Fibroblast of lung (primary cell): Measurements from ENCODE around the gene GJB3.

ENCODE experiments used
- EZH2 ChIP-seq: IDR thresholded peaks from 2 replicates; pipeline ENCODE4 v1.5.1; 2012; ENCODE audit warnings: low read length, control low read depth, mild to moderate bottlenecking; ENCODE audit errors: missing control alignments
- TF ChIP-seq, protein P1 (sequence below), 2 donors: IDR thresholded peaks in 1 of 2; conservative IDR thresholded peaks in 1 of 2; 1 replicate in 1 of 2; 2 replicates in 1 of 2; pipeline ENCODE4 v1.5.1; 2011 to 2012; ENCODE audit warnings: low read length in 2 of 2, control low read depth in 1 of 2, inconsistent platforms in 1 of 2, low read depth in 1 of 2, mild to moderate bottlenecking in 1 of 2

DNA sequence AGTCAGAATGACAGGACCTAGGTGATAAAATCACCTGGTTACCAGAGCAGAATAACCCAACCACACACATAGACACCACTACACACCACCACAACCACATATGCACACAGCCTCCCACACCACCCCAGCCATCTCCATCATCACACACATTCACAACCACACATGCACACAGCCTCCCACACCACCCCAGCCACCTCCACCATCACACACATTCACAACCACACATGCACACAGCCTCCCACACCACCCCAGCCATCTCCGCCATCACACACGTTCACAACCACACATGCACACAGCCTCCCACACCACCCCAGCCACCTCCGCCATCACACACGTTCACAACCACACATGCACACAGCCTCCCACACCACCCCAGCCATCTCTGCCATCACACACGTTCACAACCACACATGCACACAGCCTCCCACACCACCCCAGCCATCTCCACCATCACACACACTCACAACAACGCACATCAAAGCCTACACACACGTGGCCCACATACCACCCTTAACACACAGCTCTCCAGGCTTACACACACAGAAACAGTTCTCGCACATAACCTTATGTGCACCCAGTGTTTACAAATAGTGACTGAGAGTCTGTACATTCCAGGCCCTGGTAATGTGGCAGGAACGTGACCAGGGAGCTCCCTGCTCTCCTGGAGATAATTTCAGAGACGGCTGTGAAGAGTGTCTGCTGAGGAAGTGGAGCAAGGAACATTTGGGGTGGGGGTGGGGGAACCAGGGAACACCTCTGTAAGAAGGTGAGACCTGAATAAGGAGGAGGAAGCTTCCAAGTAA, 3.3 kb upstream of the GJB3 start:
- TF ChIP-seq, protein P1, sequence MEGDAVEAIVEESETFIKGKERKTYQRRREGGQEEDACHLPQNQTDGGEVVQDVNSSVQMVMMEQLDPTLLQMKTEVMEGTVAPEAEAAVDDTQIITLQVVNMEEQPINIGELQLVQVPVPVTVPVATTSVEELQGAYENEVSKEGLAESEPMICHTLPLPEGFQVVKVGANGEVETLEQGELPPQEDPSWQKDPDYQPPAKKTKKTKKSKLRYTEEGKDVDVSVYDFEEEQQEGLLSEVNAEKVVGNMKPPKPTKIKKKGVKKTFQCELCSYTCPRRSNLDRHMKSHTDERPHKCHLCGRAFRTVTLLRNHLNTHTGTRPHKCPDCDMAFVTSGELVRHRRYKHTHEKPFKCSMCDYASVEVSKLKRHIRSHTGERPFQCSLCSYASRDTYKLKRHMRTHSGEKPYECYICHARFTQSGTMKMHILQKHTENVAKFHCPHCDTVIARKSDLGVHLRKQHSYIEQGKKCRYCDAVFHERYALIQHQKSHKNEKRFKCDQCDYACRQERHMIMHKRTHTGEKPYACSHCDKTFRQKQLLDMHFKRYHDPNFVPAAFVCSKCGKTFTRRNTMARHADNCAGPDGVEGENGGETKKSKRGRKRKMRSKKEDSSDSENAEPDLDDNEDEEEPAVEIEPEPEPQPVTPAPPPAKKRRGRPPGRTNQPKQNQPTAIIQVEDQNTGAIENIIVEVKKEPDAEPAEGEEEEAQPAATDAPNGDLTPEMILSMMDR (conservative IDR thresholded peaks at IDR 0.05 in 1 of 2, IDR thresholded peaks at IDR 0.05 in 1 of 2; ENCODE audit: low read depth in 1 of 2, low read length in 2 of 2), result no peak
- no peak for TF ChIP-seq EZH2
